Endodermal cell (in vitro differentiated cells): ENCODE results near the gene LRRC70. TPM values are rescaled to one million over a fixed set of nuclear protein-coding genes. Genes with fewer than 3 reads are reported as not detected.
"Not testable (repeated sequence)": the region's sequence is repeated elsewhere in the genome, so short reads cannot be mapped to it uniquely, and the experiment has no call there.

ENCODE experiments used
- DNase-seq: peaks from one replicate; pipeline ENCODE4 v3.0.0-alpha.2; 2017
- H3K27ac ChIP-seq: 2 replicates; pipeline ENCODE4 v1.5.1; 2013; ENCODE audit warnings: mild to moderate bottlenecking, low read depth, low read length, moderate library complexity
- H3K27me3 ChIP-seq: 2 replicates; pipeline ENCODE4 v1.6.1; 2013; ENCODE audit warnings: mild to moderate bottlenecking, low read length, moderate library complexity; ENCODE audit not compliant: insufficient read depth, control insufficient read depth, poor library complexity, severe bottlenecking
- H3K36me3 ChIP-seq: 2 replicates; pipeline ENCODE4 v1.7.0; 2013; ENCODE audit warnings: mild to moderate bottlenecking, low read length, moderate library complexity; ENCODE audit not compliant: control insufficient read depth, insufficient read depth
- H3K4me1 ChIP-seq: one replicate; pipeline ENCODE4 v1.7.0; 2013; ENCODE audit warnings: low read length; ENCODE audit not compliant: control insufficient read depth, insufficient read depth
- H3K4me3 ChIP-seq: 2 replicates; pipeline ENCODE4 v1.5.1; 2013; ENCODE audit warnings: mild to moderate bottlenecking, low read length, moderate library complexity
- H3K9ac ChIP-seq: 2 replicates; pipeline ENCODE4 v1.6.1; 2013; ENCODE audit warnings: mild to moderate bottlenecking, low read length, moderate library complexity; ENCODE audit not compliant: poor library complexity, severe bottlenecking; ENCODE audit errors: extremely low read depth
- H3K9me3 ChIP-seq: 2 replicates; pipeline ENCODE4 v1.6.1; 2013; ENCODE audit warnings: mild to moderate bottlenecking, low read length, moderate library complexity; ENCODE audit not compliant: control insufficient read depth
- H3K27ac Mint-ChIP-seq: 2 replicates; pipeline ENCODE4 v1.8.0; 2020; ENCODE audit warnings: mixed read lengths
- H3K27me3 Mint-ChIP-seq: 2 replicates; pipeline ENCODE4 v1.8.0; 2021; ENCODE audit warnings: mild to moderate bottlenecking, mixed read lengths; ENCODE audit not compliant: insufficient read depth
- H3K36me3 Mint-ChIP-seq: 2 replicates; pipeline ENCODE4 v1.8.0; 2020; ENCODE audit warnings: low read depth, mixed read lengths
- H3K4me1 Mint-ChIP-seq: 2 replicates; pipeline ENCODE4 v1.8.0; 2020; ENCODE audit warnings: mixed read lengths
- H3K4me3 Mint-ChIP-seq: 2 replicates; pipeline ENCODE4 v1.8.0; 2020; ENCODE audit warnings: mild to moderate bottlenecking, moderate library complexity, mixed read lengths
- H3K9me3 Mint-ChIP-seq: 2 replicates; pipeline ENCODE4 v1.8.0; 2020; ENCODE audit warnings: mild to moderate bottlenecking, mixed read lengths
- CTCF ChIP-seq: fragments of 200-600 bp; sonication (generic); conservative IDR thresholded peaks from 2 replicates; pipeline ENCODE4 v1.5.0; 2021; ENCODE audit warnings: antibody characterized with exemption, mild to moderate bottlenecking
- WGBS, 2 experiments: methylation state at CpG; one replicate each; pipeline versions ENCODE4 v1.1.5 to v1.1.7; 2013; ENCODE audit warnings: missing lambda C conversion rate in 2 of 2, mixed read lengths in 1 of 2; ENCODE audit not compliant: insufficient coverage in 1 of 2, insufficient read length in 1 of 2; 5-methylcytosine and 5-hydroxymethylcytosine counted together
- total RNA-seq, 2 donors: library from RNA; stranded (reverse); fragmentation: NEBNext Ultra II Directional in 1 of 2; extraction: Animal tissue kit (Norgen Biotek cat#: 25700) in 1 of 2; gene quantifications; 2 replicates in 1 of 2; 3 replicates in 1 of 2; pipeline ENCODE4 v1.2.1, GENCODE V29; 2021

LRRC70 gene
- total RNA-seq, 2 donors from 2014 or later = 1.4 TPM

- no peaks in the 10 kb centered on the region for H3K27me3 ChIP-seq
- no peak overlapping the region for H3K27ac Mint-ChIP-seq
- 88 to 96% methylated on average over 4 to 5 of the region's 5 CpGs for WGBS, 2 experiments
- H3K4me1 Mint-ChIP-seq = peaks cover 10% of the 10 kb centered on the region
- no peaks in the 10 kb centered on the region for H3K9me3 ChIP-seq
- H3K36me3 ChIP-seq = no peaks in the 10 kb centered on the region
- no peak overlapping the region for H3K9ac ChIP-seq
- no peak overlapping the region for H3K4me3 ChIP-seq
- no peak for DNase-seq
- no peaks in the 10 kb centered on the region for H3K27me3 Mint-ChIP-seq
- H3K27ac ChIP-seq = no peak overlapping the region
- H3K4me3 Mint-ChIP-seq = no peak overlapping the region
- H3K4me1 ChIP-seq = no peaks in the 10 kb centered on the region
- H3K36me3 Mint-ChIP-seq = peaks cover 12% of the 10 kb centered on the region
- no peak for TF ChIP-seq CTCF
- no peaks in the 10 kb centered on the region for H3K9me3 Mint-ChIP-seq
Observed at GRCh38 chr5:62620761-62621160, 42.1 kb downstream of the LRRC70 start.

- H3K4me1 ChIP-seq = no peaks in the 10 kb centered on the region
- no peak for TF ChIP-seq CTCF
- H3K9ac ChIP-seq = no peak overlapping the region
- H3K9me3 Mint-ChIP-seq = no peaks in the 10 kb centered on the region
- no peak overlapping the region for H3K4me3 ChIP-seq
- no peaks in the 10 kb centered on the region for H3K27me3 ChIP-seq
- peaks cover 14% of the 10 kb centered on the region for H3K36me3 Mint-ChIP-seq
- H3K9me3 ChIP-seq = no peaks in the 10 kb centered on the region
- no peak overlapping the region for H3K4me3 Mint-ChIP-seq
- H3K4me1 Mint-ChIP-seq = peaks cover 10% of the 10 kb centered on the region
- H3K36me3 ChIP-seq = no peaks in the 10 kb centered on the region
- H3K27ac ChIP-seq = no peak overlapping the region
- H3K27ac Mint-ChIP-seq = no peak overlapping the region
- 52 to 67% methylated on average over 1 to 6 of the region's 6 CpGs for WGBS, 2 experiments
- DNase-seq = peak; percentile 90
- H3K27me3 Mint-ChIP-seq = no peaks in the 10 kb centered on the region
Observed at GRCh38 chr5:62621280-62621679, 42.7 kb downstream of the LRRC70 start.

- no peaks in the 10 kb centered on the region for H3K4me1 ChIP-seq
- Mint-ChIP-seq H3K9me3 (no peaks in the 10 kb centered on the region), H3K4me1 (peaks cover 18% of the 10 kb centered on the region), H3K27me3 (no peaks in the 10 kb centered on the region), H3K4me3 (no peak overlapping the region), H3K36me3 (peaks cover 14% of the 10 kb centered on the region), H3K27ac (no peak overlapping the region)
- H3K4me3 ChIP-seq = no peak overlapping the region
- H3K9me3 ChIP-seq = no peaks in the 10 kb centered on the region
- no peak overlapping the region for H3K9ac ChIP-seq
- no peak for DNase-seq
- H3K27ac ChIP-seq = no peak overlapping the region
- WGBS, 2 experiments = no CpG with 5 or more reads among the region's 1 CpG
- H3K36me3 ChIP-seq = peaks cover 12% of the 10 kb centered on the region
- no peak for TF ChIP-seq CTCF
- H3K27me3 ChIP-seq = no peaks in the 10 kb centered on the region
Observed at GRCh38 chr5:62623271-62623670, 44.7 kb downstream of the LRRC70 start.

- H3K4me1 ChIP-seq, H3K9me3 Mint-ChIP-seq, H3K9me3 ChIP-seq, H3K27me3 ChIP-seq, H3K27me3 Mint-ChIP-seq, DNase-seq, H3K27ac ChIP-seq, H3K9ac ChIP-seq, H3K4me3 Mint-ChIP-seq, H3K27ac Mint-ChIP-seq, H3K4me3 ChIP-seq: not testable (repeated sequence)
- Mint-ChIP-seq H3K36me3 (peaks cover 14% of the 10 kb centered on the region), H3K4me1 (peaks cover 18% of the 10 kb centered on the region)
- WGBS, 2 experiments = 93% methylated on average over 3 to 7 of the region's 7 CpGs
- H3K36me3 ChIP-seq = peaks cover 20% of the 10 kb centered on the region
Observed at GRCh38 chr5:62624436-62624835, 45.8 kb downstream of the LRRC70 start.
